ENCODE results near the gene SYS1.

Gene SYS1

DNA sequence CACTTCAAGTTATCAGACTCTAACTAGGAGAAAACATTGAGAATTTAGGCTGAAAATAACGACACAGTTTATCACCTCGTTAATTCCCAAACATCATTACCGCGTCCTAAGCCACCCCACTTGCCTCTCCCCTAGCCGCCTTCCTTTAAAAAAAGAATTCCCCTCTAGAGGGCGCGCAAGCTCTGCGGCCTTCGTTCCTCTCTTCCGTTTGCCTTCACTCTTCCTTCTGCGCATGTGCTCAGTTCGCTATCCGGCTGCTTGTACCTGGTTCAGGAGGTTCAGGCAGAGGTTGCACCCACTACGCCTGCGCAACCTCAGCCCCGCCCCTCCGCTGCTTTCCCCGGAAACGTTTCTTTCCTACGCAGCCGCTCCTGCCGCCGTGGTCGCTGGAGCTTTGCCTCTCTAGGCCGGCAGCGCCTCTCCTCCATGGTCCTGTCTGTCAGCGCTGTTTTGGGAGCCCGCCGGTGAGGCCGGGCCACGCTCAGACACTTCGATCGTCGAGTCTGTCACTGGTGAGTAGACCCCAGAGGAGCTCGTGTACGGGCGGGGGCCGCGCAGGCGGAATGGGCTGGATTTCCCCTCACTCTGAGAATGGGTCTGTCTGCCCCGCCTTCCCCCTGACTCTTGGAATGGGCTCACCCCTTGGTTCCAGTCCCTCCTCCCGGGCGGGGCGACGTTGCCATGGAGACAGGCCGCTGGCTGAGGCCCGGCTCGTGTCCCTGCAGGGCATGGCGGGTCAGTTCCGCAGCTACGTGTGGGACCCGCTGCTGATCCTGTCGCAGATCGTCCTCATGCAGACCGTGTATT, at the start of gene SYS1:
SYS1 (plus strand) TSS at position 353 of the 807 bp plus-strand sequence; CDS start at position 729, 376 bp downstream.
- DNase-seq (ENCODE audit: low read depth) = peak; percentile 94

DNA sequence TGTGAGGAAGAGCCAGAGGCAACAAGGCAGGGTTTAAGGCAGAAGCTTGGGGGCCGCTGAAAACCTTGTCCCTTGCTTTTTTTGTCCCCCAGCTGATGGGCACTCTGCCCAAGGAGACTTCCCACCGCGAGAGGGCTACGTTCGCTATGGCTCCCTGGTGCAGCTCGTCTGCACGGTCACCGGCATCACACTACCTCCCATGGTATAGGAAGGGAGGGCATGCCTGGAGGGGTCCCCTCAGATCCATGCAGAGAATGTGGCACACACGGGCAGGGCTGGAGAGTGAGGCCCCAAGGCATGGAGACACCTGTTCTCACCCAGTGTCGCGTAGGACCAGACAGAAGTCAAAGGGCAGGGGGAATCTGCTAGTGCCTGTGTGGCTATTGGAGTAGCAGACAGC, 49.0 kb upstream of the SYS1 start:
- no peak for DNase-seq (ENCODE audit: low read depth)

DNA sequence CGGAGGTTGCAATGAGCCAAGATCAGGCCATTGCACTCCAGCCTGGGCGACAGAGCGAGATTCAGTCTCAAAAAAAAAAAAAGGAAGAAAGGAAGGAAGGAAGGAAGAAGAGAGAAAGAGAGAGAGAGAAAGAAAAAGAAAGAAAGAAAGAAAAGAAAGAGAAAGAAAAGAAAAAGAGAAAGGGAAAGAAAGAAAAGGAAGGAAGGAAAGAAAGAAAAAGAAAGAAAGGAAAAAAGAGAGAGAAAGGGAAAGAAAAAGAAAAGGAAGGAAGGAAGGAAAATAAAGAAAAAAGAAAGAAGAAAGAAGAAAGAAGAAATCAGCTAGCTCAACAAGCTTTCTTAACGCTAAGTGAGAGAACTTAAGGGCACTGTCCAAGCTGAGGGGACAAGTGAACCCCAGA, 47.3 kb upstream of the SYS1 start:
- no peak for DNase-seq (ENCODE audit: low read depth)

DNA sequence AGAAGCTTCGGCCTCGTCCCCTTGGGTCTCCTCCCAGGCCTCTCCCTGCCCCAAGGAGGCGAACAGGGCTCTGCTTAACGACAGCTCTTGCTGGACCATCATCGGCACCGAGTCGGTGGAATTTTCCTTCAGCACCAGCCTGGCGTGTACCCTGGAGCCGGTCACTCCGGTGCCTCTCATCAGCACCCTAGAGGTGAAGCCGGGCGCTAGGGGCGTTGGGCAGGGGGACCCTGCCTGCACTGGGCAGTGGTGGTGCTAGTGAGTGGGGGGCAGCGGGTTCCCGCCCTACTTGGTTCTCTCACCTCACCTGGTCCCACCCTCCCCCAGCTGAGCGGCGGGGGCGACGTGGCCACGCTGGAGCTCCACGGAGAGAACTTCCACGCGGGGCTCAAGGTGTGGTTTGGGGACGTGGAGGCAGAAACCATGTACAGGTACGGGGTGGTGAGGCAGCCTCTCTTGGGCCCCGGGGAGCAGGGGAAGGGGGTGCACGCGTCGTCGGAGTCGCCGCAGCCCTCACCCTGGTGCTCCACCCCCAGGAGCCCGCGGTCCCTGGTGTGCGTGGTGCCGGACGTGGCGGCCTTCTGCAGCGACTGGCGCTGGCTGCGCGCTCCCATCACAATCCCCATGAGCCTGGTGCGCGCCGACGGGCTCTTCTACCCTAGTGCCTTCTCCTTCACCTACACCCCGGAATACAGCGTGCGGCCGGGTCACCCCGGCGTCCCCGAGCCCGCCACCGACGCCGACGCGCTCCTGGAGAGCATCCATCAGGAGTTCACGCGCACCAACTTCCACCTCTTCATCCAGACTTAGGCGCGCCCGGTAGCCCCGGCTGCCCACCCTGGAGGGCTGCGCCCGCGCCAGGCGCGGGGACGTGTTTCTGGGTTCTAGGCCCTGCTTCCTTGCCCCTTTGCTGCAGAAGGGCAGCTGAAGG, 46.5 kb upstream of the SYS1 start:
- no peak for DNase-seq (ENCODE audit: low read depth)

DNA sequence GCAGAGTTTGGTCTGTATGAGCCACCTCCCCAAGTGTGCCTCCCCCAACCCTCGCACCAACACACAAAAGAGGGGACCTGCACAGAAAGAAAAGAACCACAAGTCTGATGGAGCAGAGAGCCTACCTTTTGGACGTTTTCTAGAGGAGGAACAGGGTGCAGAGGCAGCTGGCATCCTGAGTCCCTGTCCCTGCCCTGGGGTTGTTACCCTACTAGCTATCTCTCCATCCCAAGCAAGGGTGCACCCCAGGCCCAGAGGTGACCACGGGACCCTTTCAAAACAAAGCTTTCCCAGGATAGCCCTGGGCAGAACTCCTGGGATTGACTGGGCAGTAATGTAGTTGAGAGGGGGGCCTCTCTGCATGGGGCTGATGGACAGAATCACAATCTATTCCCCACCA, 45.1 kb upstream of the SYS1 start:
- DNase-seq (ENCODE audit: low read depth) = no peak

DNA sequence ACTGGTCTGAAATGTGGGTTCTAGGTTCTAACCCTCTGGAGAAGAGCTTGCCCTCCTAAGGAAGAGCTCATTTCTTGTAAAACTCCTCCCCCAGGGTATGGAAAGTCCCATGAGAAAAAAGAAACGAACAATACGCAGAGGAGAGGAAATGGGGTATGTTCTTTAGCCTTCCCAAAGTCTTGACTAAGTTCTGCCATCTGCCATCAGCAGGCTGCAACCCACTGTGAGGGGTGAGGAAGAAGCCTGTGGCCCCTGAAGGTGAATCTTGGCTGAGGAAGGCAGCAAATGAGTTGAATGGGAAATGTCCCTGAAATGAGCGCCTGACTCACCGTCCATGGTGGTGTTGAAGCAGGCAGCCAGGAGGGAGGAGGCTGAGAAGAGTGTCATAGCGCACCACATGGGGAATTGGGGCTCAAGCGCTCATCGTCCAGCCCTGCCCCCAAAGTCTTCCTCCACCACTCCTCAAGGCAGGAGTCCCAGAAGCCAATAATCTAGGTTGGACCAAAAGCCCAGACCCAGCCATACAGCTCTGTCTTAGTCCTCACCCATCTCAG, 44.5 kb upstream of the SYS1 start:
- DNase-seq (ENCODE audit: low read depth) = no peak

DNA sequence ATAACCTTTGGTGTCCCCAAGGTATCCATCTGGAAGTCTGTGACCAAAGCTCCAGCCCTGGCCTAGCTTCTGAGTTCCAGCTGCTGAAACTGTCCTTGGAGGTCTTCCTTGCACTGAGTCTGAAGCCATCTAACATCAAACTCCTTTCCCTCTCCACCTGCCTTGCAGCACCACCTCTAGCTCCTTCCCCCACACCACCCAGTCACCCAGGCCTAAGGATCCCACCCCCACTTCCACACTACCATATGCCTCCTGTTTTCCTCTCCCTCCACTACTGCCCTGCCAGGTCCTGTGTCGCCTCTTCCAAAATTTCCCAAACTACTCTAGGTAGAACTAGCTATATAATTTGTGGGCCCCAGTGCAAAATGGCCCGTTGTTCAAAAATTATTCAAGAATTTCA, 44.0 kb upstream of the SYS1 start:
- no peak for DNase-seq (ENCODE audit: low read depth)

DNA sequence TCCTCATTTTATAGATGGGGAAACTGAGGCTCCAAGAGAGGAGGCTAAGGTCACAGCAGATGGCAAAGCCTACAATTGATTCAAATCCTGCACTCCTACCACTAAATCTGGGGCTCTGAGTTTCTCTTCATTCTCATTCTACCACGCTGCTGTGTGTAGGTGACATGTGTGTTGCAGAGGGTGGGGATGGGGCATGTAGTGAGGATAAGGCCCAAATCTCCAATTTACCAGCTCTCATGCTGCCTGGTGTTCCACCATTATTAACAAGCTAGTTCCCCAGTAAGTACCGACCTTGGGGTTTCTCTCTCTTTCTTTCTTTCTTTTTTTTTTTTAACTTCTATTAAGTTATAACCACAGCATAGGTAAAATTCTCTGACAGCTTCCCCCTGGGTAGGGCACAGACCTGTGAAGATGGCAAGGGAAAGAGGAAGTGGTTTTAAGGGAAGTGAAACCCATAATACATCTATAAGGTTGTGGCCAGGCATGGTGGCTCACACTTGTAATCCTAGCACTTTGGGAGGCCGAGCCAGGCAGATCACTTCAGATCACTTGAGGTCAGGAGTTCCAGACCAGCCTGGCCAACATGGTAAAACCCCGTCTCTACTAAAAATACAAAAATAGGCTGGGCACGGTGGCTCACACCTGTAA, 41.9 kb upstream of the SYS1 start:
- no peak for DNase-seq (ENCODE audit: low read depth)

DNA sequence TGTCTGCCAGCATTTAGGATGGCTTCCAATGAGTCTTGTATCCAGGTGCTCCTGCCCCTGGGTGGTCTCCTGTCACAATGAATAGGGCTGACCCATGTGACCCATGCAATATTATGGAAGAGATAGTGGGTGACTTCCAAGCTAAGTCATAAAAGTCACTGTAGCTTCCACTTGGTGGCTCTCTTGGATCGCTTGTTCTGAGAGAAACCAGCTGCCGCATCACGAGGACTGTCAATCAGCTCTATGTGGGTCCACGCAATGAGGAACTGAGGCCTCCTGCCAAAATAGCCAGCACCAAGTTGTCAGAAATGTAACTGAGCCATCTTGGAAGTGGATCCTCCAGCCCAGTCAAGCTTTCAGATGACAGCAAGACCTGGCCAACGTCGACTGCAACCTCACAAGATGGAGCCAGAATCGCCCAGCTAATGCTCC, 40.0 kb upstream of the SYS1 start:
- no peak for DNase-seq (ENCODE audit: low read depth)

DNA sequence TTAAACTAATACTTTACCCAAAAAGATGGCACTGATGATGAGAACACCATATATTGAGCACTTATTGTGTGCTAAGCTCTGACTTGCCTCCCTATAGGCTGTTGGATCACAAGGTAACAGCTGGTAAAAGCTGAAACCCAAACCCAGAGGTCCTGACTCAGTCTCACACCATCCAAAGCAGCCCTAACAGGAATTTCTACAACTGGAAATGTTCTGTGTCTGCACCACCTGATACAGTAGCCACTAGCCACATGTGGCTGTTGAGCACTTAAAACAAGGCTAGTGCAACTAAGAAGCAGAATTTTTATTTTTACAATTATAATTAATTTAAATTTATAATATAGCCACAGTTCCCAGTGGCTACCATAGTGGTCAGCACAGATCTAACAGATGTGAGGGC, 39.2 kb upstream of the SYS1 start:
- no peak for DNase-seq (ENCODE audit: low read depth)

DNA sequence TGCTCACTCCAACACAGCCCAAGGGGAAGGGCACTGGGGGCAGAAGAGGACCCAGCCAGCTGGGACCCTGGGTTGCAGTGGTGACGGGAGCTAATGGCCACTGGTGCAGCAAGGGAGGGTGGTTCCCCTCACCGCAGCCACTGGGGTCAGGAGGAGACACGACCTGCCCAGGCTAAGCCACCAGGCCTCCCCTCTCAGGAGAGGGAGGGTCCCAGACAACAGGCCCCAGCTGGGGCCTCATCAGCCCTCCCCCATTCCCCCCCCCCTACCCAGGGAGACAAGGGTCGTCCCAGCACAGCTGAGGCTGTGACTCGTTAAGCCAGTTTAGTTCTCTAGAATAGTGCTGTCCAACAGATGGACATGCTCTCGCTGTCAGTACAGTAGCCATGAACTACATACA, 37.6 kb upstream of the SYS1 start:
- DNase-seq (ENCODE audit: low read depth) = no peak

DNA sequence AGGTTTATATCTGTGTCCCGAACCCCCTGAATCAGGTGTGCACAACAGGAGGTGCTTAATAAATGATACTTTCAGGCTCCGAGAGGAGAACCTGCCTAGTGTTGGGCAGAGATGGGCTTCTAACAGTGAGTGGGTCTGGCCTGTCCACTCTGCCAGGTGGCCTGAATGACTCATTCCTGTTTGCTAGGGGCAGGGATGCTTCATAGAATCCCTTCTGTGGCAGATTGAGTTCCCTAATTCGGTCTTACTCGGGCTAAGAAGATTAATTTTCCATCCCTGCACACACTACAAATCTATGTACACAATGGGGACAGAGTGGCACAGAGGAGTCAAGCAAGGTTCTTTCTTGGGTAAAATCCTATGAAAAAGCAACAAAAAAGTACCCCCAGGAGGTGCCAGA, 34.5 kb upstream of the SYS1 start:
- DNase-seq (ENCODE audit: low read depth) = no peak

DNA sequence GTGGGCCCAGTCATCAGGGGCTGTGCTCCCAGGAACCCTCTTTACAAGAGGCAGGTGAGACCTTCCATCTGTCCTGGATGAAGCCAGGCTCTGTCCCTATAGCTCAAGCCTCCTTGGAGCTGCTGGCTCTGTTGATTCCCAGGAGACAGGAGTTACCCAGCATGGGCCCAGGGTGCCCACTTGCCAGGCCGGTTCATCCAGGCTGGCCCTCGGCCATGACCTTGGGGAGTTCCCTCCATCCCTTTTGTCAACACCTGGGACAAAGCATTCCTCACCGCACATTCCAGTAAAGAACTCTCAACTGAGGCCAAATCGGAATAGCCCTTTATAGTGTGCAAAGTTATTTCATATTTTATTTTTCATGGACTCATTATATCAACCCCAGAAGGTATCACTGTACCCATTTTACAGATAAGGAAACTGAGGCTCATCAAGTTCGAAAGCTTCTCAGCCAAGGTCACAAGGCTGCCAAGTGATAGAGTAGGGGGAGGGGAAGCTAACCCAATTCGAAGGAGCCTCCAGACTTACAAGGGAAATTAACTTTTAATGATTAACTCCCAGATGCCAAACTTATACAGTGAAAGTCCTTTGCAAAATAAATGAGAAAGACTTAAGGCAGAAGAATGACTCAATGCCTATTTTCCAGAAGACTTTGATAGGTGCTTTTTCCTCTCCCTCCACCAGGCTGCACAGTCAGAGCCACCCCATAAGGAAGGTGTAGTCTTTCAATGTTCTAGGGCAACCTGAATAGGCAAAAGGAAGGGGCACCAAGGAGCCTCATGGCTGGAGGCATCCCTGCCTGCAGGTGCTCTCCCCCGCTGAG, 33.2 kb upstream of the SYS1 start:
- DNase-seq (ENCODE audit: low read depth) = no peak

DNA sequence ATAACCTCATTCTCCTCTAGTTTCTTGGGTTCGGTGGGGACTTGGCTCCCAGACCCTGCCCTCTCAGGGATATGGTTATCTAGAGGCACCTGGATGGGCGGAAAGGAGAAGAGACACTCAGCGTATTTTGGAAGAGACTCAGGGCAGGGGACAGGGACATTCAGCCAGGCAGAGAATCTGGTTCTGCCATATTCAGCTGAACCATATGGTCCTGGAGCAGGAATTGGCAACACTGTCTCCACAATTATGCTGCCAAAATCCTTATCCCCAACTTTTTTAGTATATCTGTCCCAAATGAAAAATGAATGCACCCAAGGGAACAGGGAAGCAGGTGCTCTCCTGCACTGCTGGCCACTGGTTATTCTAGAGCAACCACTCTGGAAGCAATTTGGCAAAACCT, 32.5 kb upstream of the SYS1 start:
- DNase-seq (ENCODE audit: low read depth) = no peak

DNA sequence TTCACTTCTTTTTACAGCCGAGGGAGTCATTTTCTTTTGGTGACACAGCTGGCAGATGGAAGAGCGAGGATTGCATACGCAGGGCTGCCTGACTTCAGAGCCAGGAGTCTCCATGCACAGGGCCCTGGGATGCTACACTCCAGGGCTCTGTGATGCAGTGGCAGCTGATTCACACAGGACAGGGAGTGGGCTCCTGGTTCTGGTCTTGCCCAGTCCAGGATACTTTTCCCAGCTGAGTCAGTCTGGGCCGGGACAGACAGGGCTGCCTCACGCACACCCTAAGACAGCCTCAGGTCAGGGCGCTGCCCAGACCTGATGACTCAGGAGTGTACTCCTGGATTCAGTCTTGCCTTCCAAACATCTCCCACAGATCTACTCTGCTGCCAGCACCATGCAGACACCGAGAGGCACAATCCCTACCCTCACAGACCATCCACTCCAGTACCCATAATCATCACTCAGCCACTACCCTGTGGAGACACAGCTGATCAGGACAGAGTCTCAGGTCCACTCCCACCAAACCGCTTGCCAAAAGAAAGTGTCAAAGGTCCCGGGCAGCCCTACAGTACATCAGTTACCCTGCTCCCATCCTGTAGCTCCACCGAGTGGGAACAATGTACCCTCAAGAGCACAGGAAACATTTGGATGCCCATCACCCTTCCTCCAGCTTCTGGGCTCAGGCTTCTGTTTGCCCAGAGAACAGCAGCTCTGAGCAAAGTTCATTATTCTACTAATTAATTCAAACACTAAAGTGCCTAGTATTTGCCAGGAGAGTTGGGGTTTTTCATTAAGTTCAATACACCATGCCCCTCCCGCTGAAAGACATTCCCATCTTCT, 26.2 kb upstream of the SYS1 start:
- DNase-seq (ENCODE audit: low read depth) = no peak

DNA sequence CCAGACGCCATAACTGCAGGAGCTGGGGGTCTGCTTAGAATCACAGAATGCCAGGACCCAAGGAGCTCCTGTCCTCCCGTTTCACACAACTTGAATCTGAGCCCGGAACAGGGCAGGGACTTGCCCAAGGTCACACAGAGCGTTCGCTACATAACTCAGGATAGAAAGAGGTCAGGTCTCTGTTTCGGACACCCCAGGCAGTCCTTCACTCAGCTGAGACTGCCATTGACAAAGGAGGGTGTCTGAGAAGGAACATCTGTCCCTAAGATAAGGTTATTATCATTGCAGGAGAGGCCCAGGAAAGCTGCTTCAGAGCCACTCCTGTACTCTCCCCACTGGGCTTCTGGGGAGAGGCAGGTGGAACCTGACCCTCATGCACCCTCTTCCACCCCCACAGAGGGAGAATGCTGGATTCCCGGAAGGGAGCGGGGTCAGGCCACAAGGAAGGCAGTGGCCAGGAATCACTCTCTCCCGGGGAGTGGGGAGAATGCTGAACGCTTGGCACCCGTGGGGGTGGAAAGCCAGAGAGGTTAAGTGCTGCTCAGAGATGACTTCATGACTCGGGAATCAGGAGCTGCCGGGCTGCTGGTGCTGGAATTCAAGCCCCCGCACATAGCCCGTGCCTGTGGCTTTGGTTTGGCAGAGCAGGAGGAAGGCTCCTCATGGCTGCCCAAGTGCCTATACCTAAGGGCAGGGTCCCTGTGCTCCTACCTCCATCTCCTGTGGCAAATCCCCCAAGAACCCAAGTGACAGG, 25.4 kb upstream of the SYS1 start:
- DNase-seq (ENCODE audit: low read depth) = no peak

DNA sequence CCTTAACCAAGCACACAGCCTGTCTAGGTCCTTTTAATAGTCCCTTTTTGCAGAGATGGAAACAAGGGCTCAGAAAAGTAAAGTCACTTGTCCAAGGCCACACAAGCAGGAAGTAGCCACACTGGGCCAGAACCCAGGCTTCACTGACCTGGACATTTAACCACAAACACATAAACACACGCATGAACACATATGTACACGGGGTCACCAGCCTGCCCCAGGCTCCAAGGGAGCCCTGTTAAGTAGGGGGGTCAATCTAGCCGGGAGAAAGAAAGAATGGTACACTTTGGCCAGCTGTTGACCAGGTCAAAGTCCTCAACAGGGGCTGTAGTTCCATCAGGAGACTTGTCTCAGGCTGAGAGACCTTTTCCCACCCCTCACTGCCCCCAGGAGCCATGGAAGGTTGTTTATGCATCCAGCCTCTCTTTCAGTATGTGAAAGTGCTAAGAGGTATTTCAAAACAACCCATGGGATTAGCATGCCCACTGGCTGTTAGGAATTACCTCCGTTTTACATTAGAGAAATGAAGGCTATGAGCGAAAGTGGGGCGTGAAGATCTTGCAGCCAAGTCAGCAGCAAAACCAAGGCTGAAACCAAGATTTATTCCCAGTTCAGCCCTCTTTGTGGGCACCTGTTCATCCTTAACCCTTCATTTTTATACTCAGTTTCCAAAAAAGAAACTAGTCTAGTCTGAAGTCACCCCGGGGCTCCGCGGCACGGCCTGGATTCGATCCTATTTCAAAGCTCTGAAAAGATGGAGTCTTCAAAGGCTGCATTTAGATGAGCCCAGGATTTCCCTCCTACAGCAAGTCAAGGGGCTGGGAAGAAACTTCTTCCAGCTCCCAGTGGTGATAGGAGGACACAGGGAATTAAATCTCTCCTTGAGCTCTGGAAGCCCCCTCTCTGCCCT, 24.6 kb upstream of the SYS1 start:
- DNase-seq (ENCODE audit: low read depth) = no peak

DNA sequence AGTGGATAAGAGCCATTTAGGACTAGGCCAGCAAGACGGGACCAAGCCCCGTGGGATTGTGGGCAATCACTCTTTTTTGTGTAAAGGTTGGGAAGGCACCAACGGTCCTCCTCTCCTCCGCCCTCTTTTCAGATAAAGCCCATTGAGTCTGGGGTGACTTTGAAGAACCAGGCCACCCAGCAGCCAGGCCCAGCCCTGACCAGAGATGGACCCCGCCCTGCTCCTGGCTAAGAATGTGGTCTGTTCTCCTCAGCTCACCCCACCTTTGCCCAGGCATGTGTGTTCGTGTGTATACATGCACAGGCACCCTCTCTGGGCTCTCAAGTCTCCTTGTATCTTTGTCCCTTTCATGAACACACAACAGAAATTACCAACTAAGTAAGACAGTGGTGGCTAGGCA, 23.9 kb upstream of the SYS1 start:
- no peak for DNase-seq (ENCODE audit: low read depth)

DNA sequence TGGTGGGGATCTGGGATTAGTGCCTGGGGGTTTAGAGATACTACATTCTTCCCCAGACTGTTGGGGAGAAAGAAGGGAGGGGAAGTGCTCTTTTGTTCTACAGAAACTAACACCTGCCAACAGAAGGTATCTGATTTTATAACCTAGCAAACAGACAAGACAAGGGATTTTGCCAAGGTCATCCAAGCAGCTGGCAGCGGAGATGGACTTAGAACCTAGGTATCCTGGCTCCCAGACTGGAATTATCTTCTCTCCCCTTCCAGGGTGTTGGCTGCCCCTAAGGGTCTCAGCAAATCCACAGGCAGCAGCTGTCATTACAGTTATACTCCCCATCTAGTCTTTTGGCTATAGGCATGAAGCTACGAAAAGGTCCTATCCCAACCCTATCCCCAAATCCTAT, 23.2 kb upstream of the SYS1 start:
- DNase-seq (ENCODE audit: low read depth) = no peak

Data from stimulated activated CD8-positive, alpha-beta memory T cell treated with anti-CD3 and anti-CD28 coated beads, Interleukin-15, amount 100 ng/mL, for 24 hours (primary cell).